Suprapubic skin (tissue), 3 donors: ENCODE measurements around the gene ACSL1.

Experiments used
- CTCF ChIP-seq, 2 donors: fragments of 200-600 bp in 1 of 2; fragments of 450-650 bp in 1 of 2; sonication (generic) in 1 of 2; IDR thresholded peaks; one replicate each; pipeline ENCODE4 v1.5.1; 2016 to 2019; ENCODE audit warnings: antibody characterized with exemption in 2 of 2, mild to moderate bottlenecking in 1 of 2, moderate library complexity in 1 of 2
- POLR2A ChIP-seq, 2 donors: fragments of 450-650 bp; IDR thresholded peaks; one replicate each; pipeline ENCODE4 v1.6.1; 2017; ENCODE audit warnings: antibody characterized with exemption in 2 of 2, mild to moderate bottlenecking in 2 of 2, moderate library complexity in 2 of 2

- no peak for TF ChIP-seq CTCF (IDR thresholded peaks at IDR 0.05)
- no peak for TF ChIP-seq POLR2A (IDR thresholded peaks at IDR 0.05)
Observed at GRCh38 chr4:184756399-184756798, 69.4 kb downstream of the ACSL1 start.
